HTERT RPE-1 (cell line): Measurements from ENCODE around the gene ARF1.

Experiments
- in situ Hi-C: fragments of 300-500 bp; cut with MboI; formaldehyde crosslinking; loops from 4 replicates; pipeline ENCODE4 v1.14.3; 2020; ENCODE audit warnings: low sequenced_read_pairs

ARF1 gene

DNA sequence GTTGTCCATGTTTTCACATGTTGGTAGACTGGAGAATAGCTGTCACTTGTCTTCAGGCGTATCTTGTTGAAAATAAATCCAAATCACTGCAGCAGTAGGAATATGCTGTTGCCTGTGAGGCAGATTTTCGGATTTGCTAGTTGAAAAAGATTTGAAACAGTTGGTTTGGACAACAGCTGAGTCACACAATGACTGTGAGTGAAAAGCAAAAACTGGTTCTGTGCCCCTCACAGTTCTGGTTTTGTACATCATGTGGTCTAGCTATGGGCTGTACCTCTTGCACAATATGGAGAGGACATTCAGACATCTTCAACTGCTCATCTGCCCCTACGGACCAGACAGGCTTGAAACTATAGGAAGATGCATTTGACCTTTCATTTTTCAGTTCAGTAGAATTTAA lies 1.8 kb downstream of the ARF1 start:
- in situ Hi-C loops: no loop called here

GRCh38 chr1:228084797-228085196 lies 2.3 kb downstream of the ARF1 start:
- in situ Hi-C loops: no loop called here

- in situ Hi-C loops: no loop called here
These were observed 2.9 kb downstream of the ARF1 start for GRCh38 chr1:228085287-228085951.

DNA sequence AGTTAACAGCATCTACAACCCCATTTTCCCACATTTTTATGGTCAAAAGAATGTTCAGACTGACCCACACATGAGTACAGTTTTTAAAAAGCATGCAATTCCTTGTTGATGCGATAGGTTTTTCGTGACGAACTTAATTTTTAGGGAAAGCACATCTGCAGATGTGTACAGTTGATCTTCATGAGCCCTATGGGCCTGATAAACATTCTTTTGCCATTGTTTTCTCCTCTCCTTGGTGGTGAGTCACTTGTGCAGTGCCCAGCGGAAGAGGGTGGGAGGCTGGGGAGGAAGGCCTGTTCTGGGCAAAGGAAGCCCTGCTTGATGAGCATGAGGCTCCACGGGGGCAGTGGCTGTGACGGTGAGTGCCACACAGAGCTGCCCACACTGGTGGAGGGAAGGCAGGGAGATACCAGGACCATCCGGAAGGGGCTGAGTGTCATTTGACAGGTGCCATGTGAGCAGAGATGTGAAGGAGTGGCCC lies 5.3 kb downstream of the ARF1 start:
- in situ Hi-C loops: no loop called here

- in situ Hi-C loops: no loop called here
These were observed 6.3 kb downstream of the ARF1 start for GRCh38 chr1:228088586-228089498.

DNA sequence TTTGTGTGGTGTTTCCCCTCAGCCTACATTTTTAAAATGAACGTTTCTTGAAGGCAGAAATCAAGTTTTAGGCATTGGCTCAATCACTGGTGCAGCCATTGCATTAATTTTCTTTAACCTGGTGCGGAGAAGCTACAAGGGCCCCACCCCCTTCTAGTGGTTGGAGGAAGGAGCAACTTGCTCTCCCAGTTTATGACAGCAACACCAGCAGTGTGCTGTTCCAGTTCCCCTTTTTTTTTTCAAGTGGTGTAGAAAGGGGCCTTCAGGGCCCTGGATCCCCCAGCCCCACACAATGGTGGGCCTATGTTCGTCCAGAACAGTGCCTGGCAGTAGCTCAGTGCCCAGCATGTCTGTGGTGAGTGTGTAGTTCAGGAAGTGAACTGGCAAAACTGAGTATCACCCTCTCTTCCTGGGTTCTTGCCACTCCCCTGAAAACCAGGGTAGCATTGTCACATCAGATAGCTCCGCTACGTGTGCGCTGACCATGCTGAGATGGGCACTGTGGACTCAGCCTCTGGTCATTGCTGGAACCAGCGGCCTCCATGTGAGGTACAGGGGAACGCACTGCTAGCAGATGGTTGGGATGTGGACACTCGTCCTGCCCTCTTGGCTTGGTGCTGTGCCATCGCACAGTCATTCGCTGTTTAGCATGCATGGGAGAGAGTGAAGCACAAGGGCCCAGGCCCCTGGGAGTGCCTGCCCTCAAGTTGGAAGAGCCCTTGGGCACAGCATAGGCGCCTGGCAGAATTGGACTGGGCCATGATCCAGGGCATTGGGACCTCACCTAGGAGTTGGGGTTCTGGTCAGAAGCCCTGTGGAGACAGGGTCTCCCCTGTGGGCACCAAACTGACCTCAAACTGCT lies 7.2 kb downstream of the ARF1 start:
- in situ Hi-C loops: no loop called here

DNA sequence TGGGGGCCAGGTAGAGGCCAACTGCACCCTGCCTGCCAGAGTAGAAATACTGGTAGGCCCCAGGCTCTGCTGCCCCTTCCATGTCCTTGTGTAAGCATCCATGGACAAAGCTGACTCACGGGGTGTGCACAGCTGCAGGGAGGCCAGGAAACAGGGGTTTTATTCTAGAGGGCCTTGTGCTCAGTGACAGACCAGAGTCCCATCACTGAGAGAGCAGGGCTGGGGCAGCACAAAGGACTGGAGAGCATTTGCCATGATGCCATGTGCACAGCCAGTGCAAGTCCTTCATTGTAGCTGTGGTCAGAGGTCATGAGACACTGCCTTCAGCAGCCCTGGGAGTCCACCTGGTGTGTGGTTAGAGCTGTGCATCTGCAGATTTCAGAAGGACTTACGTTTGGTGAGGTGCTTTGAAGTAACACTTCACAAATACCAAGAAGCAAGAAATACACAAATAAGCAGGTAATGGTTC lies 8.1 kb downstream of the ARF1 start:
- in situ Hi-C loops: no loop called here

DNA sequence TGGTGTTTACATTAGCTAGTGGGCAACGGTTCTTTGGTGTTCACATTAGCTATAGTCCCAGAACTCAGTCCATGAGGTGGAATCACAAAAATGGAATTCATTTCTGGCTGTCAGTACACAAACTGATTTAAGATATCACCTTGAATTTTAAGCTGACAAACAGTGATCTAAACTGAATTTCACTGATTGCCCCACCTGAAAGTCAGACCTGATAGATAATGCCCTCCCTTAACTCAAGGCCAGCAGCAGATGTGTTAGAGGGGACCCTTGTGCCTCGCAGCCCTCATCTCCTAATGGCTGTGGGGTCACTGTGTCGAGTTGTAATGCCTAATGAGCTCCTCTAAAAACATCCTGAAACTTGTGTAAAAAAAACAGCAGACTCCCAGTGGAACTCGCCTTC lies 8.6 kb downstream of the ARF1 start:
- in situ Hi-C loops: no loop called here

- in situ Hi-C loops: no loop called here
These were observed 10.0 kb downstream of the ARF1 start for GRCh38 chr1:228092342-228093049.

- in situ Hi-C loops: no loop called here
These were observed 10.8 kb downstream of the ARF1 start for GRCh38 chr1:228093050-228093906.

DNA sequence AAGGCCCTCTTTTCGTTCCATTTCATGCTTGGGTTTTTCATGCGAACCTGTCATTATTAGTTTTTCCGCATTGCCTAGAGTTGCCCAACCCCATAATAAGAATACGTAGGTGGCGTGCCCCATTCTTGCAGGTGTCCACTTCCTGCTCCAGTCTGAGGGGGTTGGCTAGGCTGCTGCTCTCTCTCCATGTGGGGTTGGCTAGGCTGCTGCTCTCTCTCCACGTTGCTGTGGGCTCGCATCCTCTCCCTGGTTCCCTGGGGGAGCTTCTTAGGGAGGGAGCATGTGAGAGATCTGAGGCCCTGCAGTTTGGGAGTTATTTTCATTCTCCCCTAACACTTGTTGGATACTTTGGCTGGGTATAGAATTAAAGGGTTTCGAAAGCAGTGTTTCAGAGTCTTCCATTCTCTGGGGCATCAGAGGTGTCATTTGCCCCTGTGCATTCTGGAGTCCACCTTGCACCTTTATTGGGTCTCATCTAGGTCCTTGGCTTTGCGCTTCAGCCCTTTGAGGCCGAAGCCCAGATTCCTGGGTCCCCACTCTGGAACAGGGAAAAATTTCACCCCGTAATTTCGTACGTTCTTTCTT lies 12.0 kb downstream of the ARF1 start:
- in situ Hi-C loops: no loop called here

- in situ Hi-C loops: no loop called here
These were observed 12.7 kb downstream of the ARF1 start for GRCh38 chr1:228095161-228095560.

DNA sequence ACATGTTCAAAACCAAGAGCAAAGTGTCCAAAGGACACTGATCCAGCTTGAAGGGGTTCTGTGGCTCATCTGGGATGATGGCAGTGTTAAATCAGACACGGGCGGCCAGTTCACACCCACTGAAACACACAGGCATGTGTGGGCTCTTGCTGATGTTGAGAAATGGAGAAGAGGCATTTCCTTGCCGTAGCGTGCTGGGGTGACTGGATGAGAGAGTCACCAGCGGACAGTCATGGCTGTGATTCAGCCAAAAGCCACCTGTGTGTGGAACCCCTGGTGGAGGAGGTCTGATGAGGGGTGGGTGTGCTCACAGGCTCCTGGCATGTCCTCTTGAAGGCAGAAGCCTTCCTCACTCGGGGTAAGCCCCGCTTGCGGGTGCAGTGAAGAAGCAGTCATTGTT lies 13.4 kb downstream of the ARF1 start:
- in situ Hi-C loops: no loop called here

DNA sequence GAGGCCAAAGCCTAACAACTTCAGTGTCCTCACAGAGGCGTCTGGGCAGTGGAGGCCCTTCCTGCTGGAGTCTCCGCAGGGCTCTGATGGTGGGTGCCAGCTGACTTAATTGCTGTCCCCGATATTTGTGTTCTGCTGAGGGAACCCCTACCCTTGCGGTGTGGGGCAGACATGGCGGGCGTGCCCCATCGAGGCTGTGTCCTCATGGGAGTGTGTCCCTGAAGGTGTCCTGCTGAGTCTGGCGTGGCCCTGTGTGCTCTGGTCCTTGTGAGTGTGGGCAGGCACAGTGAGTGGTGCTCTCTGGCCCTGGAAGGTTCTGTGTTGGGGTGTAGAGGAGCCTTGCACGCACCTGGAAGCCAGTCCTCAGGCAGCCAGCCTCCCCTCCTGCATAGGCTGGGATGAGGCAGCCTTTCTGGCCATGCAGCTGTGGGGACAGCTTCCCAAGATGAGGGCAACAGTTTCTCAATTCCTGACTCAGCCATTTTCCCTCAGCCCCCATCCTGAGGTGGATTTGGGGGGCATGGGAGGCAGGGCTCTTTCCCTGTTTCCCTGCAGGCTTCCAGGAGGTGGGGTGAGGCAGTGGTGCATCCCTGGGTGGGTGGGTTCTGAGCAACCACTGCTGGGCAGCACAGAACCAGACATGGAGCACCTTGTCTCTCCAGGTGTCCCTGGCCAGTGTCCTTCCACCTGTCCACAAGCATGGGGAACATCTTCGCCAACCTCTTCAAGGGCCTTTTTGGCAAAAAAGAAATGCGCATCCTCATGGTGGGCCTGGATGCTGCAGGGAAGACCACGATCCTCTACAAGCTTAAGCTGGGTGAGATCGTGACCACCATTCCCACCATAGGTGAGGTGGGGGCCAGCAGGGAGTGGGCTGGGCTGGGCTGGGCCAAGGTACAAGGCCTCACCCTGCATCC lies 14.2 kb downstream of the ARF1 start:
- in situ Hi-C loops: no loop called here

GRCh38 chr1:228097333-228098081 lies 15.0 kb downstream of the ARF1 start:
- in situ Hi-C loops: no loop called here

DNA sequence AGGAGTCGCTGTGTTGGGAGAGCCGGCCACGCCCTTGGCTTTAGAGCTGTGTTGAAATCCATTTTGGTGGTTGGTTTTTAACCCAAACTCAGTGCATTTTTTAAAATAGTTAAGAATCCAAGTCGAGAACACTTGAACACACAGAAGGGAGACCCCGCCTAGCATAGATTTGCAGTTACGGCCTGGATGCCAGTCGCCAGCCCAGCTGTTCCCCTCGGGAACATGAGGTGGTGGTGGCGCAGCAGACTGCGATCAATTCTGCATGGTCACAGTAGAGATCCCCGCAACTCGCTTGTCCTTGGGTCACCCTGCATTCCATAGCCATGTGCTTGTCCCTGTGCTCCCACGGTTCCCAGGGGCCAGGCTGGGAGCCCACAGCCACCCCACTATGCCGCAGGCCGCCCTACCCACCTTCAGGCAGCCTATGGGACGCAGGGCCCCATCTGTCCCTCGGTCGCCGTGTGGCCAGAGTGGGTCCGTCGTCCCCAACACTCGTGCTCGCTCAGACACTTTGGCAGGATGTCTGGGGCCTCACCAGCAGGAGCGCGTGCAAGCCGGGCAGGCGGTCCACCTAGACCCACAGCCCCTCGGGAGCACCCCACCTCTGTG lies 15.9 kb downstream of the ARF1 start:
- in situ Hi-C loops: no loop called here

DNA sequence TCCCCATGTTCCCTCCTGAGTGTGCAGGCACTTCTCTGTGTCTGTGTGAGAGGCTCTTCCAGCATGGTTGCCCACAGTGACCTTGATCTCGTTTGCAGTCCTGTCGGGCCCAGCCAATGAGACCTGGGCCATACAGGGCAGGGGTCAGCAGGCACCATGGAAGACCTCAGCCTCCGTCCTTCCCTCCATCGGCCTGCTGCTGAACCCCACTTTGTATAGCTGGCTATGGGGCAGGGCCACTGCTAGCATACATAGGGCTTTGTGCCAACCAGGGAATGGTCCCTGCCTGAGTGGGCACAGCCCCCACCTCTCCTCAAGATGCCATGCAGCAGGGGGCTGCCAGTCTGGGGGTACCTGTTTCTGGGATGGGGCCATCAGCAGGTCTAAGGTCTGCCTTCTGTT lies 16.8 kb downstream of the ARF1 start:
- in situ Hi-C loops: no loop called here
